Activated CD4-positive, alpha-beta T cell treated with anti-CD3 and anti-CD28 coated beads, Interleukin-10, Interleukin-2, amounts not matched to agents 100 ng/mL and 50 ng/mL, durations not matched to agents 16 hours and 8 hours (primary cell): Measurements from ENCODE around the gene MCOLN2.
"Not testable (repeated sequence)": the region's sequence is repeated elsewhere in the genome, so short reads cannot be mapped to it uniquely, and the experiment has no call there.

Source experiments
- DNase-seq: peaks from one replicate; pipeline ENCODE4 v3.0.0-alpha.2; 2020

The MCOLN2 gene

GRCh38 chr1:84939761-84940160 lies 57.2 kb downstream of the MCOLN2 start:
- no peak for DNase-seq

GRCh38 chr1:84939151-84939550 lies 57.8 kb downstream of the MCOLN2 start:
- no peak for DNase-seq

GRCh38 chr1:84936116-84936810 lies 60.6 kb downstream of the MCOLN2 start:
- peak; percentile 59 for DNase-seq

- no peak for DNase-seq
Measured at GRCh38 chr1:84933011-84933611, 63.8 kb downstream of the MCOLN2 start.

GRCh38 chr1:84930831-84931230 lies 66.1 kb downstream of the MCOLN2 start:
- no peak for DNase-seq

- no peak for DNase-seq
Measured at GRCh38 chr1:84930329-84930728, 66.6 kb downstream of the MCOLN2 start.

GRCh38 chr1:84929581-84929980 lies 67.3 kb downstream of the MCOLN2 start:
- DNase-seq, result no peak

- no peak for DNase-seq
Measured at GRCh38 chr1:84928979-84929378, 67.9 kb downstream of the MCOLN2 start.

- DNase-seq, result no peak
Measured at GRCh38 chr1:84923317-84923716, 73.6 kb downstream of the MCOLN2 start.

- DNase-seq, result no peak
Measured at GRCh38 chr1:84920159-84920558, 76.8 kb downstream of the MCOLN2 start.

GRCh38 chr1:84919461-84919970 lies 77.4 kb downstream of the MCOLN2 start:
- no peak for DNase-seq

GRCh38 chr1:84918726-84919336 lies 78.1 kb downstream of the MCOLN2 start:
- no peak for DNase-seq

GRCh38 chr1:84916897-84917296 lies 80.0 kb downstream of the MCOLN2 start:
- DNase-seq, result no peak

GRCh38 chr1:84913555-84913892 lies 83.4 kb downstream of the MCOLN2 start:
- no peak for DNase-seq

GRCh38 chr1:84912726-84913554 lies 84.0 kb downstream of the MCOLN2 start:
- no peak for DNase-seq

GRCh38 chr1:84908746-84909464 lies 88.0 kb downstream of the MCOLN2 start:
- not testable (repeated sequence) for DNase-seq

- no peak for DNase-seq
Measured at GRCh38 chr1:84907095-84907827, 89.7 kb downstream of the MCOLN2 start.

- not testable (repeated sequence) for DNase-seq
Measured at GRCh38 chr1:84902727-84903126, 94.2 kb downstream of the MCOLN2 start.

- no peak for DNase-seq
Measured at GRCh38 chr1:84899969-84900368, 96.9 kb downstream of the MCOLN2 start.

- DNase-seq, result no peak
Measured at GRCh38 chr1:84896279-84896678, 100.6 kb downstream of the MCOLN2 start.

GRCh38 chr1:84892705-84893618 lies 104.0 kb downstream of the MCOLN2 start, which contains the start of gene LPAR3:
Gene LPAR3 (minus strand): TSS chr1:84893206. CDS start chr1:84866120, 27,086 bp downstream.
- peak; percentile 20 for DNase-seq
